NCI-H510A (cell line): Measurements from ENCODE around the gene DARS1.

Experiments
- DNase-seq: peaks from one replicate; lab custom pipeline; 2025; lab: John Stamatoyannopoulos, UW

Gene DARS1

GRCh38 chr2:136015699-136016098 lies 30.3 kb upstream of the DARS1 start:
- DNase-seq: no peak

GRCh38 chr2:136014411-136014810 lies 29.0 kb upstream of the DARS1 start:
- no peak for DNase-seq

DNA sequence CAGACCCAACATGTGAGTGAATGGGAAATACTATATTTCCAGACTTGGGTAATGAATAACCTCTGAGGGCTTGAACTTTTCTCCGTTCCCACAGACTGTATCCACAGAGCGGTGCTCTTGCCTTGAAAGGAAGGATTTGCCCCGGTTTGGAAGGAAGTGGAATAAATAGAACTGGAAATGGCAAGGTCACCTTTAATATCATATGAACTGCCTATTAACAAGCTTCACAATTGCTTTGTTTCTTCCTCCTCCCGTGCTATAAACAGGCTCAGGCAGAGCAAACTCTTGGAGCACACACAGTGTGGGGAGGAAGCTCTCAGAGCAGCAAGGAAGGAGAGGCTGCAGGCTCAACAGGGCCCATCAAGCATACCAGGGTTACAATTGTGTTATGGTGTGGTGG lies 28.5 kb upstream of the DARS1 start:
- DNase-seq: no peak

DNA sequence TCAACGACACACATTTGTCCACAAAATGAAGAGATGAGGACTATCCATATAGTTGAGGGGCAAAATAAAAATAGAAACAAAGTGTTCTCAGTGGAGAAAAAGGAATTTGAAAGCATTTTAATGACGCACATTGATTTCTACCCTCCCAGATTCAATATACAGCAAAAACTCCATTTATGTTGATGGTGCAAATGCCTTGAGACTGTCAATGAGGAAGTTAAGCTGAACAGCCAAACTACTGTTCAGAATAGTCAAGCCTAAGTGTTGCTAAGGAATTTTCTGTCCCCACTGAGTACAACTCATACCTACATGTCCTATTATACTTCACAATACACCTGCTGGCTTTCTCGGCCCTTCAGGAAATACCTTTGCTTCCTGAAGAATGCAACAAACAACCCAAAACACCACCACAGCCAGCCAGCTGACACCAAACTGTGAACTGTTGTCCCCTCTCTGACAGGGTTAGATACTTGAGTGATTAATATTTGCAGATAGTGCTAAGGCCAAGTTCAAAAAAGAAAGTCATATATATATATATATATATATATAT lies 27.8 kb upstream of the DARS1 start:
- DNase-seq: no peak

DNA sequence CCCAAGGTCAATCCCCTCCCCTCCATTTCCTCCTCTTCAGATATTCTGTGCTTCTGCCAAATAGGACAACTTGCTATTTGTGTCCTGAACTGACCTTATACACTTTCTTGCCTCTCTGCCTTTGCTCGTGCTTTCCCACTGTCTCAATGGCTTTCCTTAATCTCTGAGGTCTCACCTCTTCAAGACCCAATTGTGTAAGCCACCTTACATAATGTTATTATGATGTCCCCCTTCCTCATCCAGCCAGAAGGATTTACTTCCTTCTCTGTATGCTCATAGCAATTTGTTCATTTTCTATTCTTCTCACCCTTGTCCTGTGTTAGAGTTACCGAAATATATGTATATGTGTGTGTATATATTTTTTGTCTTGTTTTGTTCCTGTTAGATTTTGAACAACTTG lies 26.9 kb upstream of the DARS1 start:
- no peak for DNase-seq

DNA sequence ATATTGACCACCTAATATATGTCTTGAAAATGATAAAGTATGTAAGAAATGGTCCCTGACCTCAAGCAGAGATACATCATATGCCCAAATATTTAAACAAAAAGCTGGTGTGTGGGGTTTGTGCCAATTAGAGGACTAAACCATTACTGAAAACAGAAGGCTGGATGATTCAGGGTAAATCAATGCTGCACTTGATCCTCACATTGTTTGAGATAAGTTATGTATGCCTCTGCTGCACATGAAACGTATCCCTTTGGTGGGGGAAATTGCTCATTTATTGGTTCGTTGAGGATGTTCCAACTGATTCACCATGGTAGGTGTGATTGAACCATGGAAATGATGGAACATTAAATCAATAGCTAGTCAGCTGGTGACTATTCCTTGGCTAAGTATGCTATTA lies 24.7 kb upstream of the DARS1 start:
- no peak for DNase-seq

DNA sequence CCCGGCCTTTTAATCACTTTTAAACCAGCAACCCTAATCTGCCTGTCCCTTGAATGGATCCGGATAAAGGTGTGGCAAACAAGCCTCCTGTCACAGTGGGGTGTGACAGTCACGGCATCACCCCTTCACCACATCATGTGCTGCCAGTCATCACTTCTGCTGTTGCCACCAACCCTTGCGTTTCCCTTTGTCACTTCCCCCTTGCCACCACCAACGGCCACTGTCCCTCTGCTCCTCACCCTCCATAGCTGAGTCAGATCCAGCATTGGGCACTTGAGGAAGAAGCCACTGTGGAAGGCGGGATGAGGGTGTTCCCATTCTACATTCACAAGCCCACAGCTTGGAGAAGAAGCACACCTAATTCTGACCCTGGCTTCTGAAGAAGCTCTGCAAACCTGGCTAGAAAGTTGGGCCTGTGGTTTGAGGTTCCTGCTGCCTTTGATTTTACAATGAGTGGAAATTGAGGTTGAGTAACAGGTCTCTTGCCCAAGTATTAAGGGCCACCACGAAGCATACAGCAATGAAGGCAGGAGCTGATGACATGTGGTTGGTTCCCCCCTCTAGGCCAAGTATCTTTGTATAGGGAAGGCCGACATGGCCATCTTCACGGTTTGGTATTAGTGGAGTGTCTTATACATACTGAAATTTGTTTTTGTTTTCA lies 22.9 kb upstream of the DARS1 start:
- DNase-seq: no peak

DNA sequence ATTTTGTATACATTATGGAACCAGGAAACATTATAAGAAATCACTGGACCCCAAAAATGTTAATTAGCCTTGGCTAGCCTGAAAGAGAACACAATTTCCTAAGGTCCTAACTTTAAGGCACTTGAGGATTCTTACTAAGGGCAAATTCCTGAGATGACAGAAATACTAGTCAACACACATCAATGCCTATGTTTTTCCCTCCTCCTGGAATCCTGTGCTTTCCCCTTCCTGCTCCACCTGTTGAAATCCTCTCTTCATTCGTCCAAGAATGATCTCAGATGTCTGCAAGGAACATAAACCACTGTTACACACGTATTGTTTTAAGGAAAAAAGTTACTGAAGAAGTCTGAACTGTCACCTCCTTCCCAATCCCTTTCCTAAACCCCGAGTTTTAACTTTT lies 21.2 kb upstream of the DARS1 start:
- DNase-seq: no peak

GRCh38 chr2:136005462-136006196 lies 20.2 kb upstream of the DARS1 start:
- DNase-seq: no peak

GRCh38 chr2:136004965-136005364 lies 19.5 kb upstream of the DARS1 start:
- no peak for DNase-seq

DNA sequence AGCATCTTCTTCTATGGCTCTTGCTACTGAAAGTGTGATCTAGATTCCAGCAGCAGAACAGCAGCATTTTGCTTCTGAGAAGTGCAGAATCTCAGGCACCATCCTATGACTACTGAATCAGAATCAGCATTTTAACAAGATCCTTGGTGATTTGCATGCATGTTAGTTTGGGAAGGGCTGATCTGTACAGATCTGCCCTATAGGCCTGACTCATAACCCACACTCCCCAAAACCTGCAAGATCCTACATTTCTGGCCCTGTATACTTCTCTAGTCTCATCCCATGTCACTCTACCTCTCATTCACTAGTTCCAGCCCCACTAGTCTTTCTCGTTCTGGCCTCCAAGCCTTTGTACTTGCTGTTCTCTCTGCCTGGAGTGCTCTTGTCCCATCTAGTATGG lies 15.7 kb upstream of the DARS1 start:
- no peak for DNase-seq

- no peak for DNase-seq
Observed at GRCh38 chr2:136000502-136000901, 15.1 kb upstream of the DARS1 start.

DNA sequence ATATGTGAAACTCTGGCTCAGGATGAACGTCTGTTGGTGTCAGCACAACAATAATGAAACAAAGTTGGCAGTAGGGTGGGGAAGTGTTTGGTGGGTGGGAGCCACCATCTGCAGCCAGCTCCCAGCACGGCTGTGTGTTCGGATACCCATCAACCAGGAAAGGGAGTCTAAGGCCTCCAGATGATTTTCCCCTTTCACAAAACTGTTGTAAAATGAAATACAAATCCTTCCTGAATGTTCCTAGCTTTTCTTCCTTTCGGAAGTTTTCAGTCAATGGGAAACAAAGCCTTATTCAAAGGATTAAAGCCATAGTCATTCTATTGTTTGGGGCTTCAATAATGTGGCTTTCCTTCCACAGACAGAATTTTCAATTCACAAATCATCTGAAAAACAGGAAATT lies 14.5 kb upstream of the DARS1 start:
- no peak for DNase-seq

DNA sequence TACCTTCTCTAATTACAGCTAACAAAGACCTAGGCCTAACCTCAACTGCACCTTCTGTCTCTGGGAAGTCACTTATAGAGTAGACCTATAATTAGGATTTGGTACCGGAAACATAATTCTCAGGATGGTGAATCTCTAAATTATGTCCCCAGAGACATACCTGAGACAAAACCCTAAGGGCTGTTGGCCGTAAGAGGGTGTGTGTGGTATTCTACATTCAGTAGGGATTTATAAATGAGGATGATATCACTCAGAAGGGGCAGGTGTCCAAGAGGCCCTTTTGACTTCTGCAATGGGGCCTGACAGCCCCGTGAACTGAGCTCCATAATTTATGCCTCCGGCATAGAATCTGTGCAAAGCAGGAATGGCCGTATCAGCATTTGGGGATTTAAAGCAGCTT lies 13.5 kb upstream of the DARS1 start:
- no peak for DNase-seq

GRCh38 chr2:135997380-135997779 lies 12.0 kb upstream of the DARS1 start:
- DNase-seq: peak; percentile 53

GRCh38 chr2:135996304-135996703 lies 10.9 kb upstream of the DARS1 start:
- no peak for DNase-seq

DNA sequence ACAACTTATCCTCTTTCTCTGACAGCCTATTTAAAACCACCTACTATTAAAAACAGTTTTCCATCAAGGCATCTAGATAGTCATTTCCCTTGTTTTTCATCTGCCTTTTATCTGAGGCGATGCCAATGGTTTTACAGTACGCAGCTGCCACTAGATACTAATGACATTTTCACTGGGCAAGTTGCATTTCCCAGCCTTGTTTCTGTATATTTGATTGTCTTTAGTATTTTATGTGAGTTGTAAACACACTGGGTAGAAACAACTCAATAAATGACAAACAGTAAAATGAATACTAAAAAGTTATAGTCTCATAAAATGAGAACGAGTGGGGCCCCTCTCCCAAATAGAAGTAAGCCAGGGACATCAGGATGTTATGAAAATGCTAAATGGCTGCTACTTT lies 8.9 kb upstream of the DARS1 start:
- DNase-seq: no peak

GRCh38 chr2:135993421-135993820 lies 8.0 kb upstream of the DARS1 start:
- DNase-seq: no peak

DNA sequence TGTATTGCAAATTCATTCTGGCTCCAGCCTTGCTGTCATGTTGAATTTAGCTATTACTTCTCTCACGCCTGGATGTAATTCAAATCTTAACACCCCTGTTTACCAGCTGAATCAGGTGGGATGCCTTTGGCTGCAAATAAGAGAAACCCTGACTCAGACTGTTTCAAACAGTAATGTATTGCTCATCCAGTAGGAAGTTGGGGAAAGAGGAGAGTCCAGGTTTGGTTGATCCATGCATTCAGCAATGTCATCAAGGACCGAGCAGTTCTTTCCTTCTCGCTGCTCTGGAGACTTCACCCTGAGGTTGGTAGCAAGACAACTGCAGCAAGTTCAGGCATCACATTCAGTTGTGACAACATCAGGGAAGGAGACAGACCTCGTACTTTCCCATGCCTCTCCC lies 6.4 kb upstream of the DARS1 start:
- DNase-seq: no peak

- no peak for DNase-seq
Observed at GRCh38 chr2:135987441-135987840, 2.0 kb upstream of the DARS1 start.

DNA sequence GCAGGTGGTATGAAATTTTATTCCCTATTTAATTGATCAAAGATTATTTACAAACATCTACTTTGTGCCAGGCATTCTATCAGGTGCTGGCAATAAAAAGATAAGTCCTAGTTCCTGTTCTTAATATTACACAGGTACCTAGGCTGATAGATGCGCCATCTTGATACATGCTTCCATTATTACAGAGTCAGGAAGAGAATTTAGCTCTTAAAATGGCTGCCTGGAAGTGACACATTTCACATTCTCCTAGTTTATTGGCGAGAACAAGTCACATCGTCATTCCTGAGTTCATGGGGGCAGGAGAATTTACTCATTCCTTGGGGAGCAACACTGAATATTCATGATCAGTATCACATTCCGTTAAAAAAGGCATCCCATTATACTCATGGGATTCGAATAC lies 1.1 kb upstream of the DARS1 start:
- DNase-seq: no peak

DNA sequence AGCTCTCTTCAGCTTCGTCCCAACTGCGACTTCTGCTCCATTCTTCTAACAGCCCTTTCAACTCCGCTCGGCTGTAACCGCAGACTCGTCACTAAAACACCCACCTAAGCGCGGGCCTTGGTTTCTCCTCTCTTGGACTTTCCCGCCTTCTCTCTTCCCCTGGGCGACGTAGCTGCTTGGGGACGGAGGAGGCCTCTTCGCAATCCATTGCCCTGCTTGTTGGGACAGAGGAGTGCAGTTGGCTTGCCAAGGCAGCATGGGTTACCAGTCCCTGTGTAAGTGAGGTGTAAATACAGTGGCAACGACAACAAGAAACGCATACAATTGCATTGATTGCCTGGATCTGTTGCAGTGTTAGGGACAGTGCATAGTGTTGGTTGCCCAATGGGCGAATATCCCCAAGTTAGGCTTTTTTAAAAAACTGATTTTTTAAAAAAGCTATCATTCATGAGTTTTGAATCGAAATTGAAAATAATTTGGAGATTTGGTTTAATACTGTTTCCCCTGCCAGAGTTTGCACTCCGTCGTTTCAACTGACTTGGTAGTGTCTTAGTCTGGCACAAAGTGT lies 484 bp upstream of the DARS1 start:
- no peak for DNase-seq
